A673 (cell line): ENCODE results near the gene CCDC171. TPM values are rescaled to one million over a fixed set of nuclear protein-coding genes. Genes with fewer than 3 reads are reported as not detected.

Experiments used
- BruUV-seq: library from RNA; stranded (reverse); fragments of 400-500 nt; replicated peaks from 2 replicates; lab custom pipeline; 2021; lab: Mats Ljungman, UMichigan
- CTCF ChIA-PET: fragments of 300-600 bp; sonication (Branson Sonifier 250); formaldehyde crosslinking; loops from one replicate; lab custom pipeline; 2022; ENCODE audit warnings: antibody characterized with exemption; lab: Charles Lee
- POLR2A ChIA-PET: fragments of 300-600 bp; sonication (Branson Sonifier 250); formaldehyde crosslinking; loops from one replicate; lab custom pipeline; 2022; ENCODE audit warnings: antibody characterized with exemption; ENCODE audit not compliant: low non-redundant PET; lab: Charles Lee
- DNase-seq: peaks from one replicate; pipeline ENCODE4 v3.0.0-alpha.2; 2015; ENCODE audit warnings: low spot score
- H3K27ac ChIP-seq: fragments of 200-600 bp; sonication (generic); 2 replicates; pipeline ENCODE4 v1.5.1; 2016; ENCODE audit warnings: mixed run types, low read depth, mild to moderate bottlenecking, mixed read lengths, antibody characterized with exemption, low read length; ENCODE audit not compliant: poor library complexity, severe bottlenecking
- H3K27me3 ChIP-seq: fragments of 200-600 bp; sonication (generic); replicated peaks from 2 replicates; pipeline ENCODE4 v1.6.1; 2017; ENCODE audit warnings: mixed run types, low read depth, mild to moderate bottlenecking, mixed read lengths, antibody characterized with exemption, low read length; ENCODE audit not compliant: insufficient read depth, poor library complexity
- H3K36me3 ChIP-seq: fragments of 200-600 bp; sonication (generic); 2 replicates; pipeline ENCODE4 v1.6.1; 2016; ENCODE audit warnings: mixed run types, mild to moderate bottlenecking, mixed read lengths, antibody characterized with exemption, low read length; ENCODE audit not compliant: insufficient read depth, poor library complexity, severe bottlenecking
- H3K4me1 ChIP-seq: fragments of 200-600 bp; sonication (generic); 2 replicates; pipeline ENCODE4 v1.6.1; 2017; ENCODE audit warnings: mixed run types, mild to moderate bottlenecking, mixed read lengths, antibody characterized with exemption, low read length; ENCODE audit not compliant: insufficient read depth, poor library complexity, severe bottlenecking
- H3K4me3 ChIP-seq: fragments of 200-600 bp; sonication (generic); 2 replicates; pipeline ENCODE4 v1.5.1; 2016; ENCODE audit warnings: low read depth, mixed run types, mild to moderate bottlenecking, mixed read lengths, low read length; ENCODE audit not compliant: poor library complexity, severe bottlenecking
- H3K9me3 ChIP-seq: fragments of 200-600 bp; sonication (generic); 2 replicates; pipeline ENCODE4 v1.6.1; 2016; ENCODE audit warnings: mixed run types, low read depth, mild to moderate bottlenecking, mixed read lengths, antibody characterized with exemption, low read length; ENCODE audit not compliant: poor library complexity, severe bottlenecking
- EZH2 ChIP-seq: fragments of 200-600 bp; sonication (generic); IDR thresholded peaks from 2 replicates; pipeline ENCODE4 v1.6.1; 2017; ENCODE audit warnings: borderline replicate concordance, low read depth, mild to moderate bottlenecking, mixed read lengths, antibody characterized with exemption, low read length; ENCODE audit not compliant: poor library complexity, severe bottlenecking
- intact Hi-C: fragments of 100-400 bp; cut with micrococcal nuclease; formaldehyde crosslinking; loops from one replicate; pipeline ENCODE4 v1.10.0; 2022; ENCODE audit not compliant: unreplicated experiment
- total RNA-seq: library from RNA; stranded (reverse); gene quantifications from 2 replicates; pipeline ENCODE4 v1.2.3, GENCODE V29; 2021
- TF ChIP-seq, protein P1 (sequence below): fragments of 300-800, 200-600 bp; sonication (generic); conservative IDR thresholded peaks from 2 replicates; pipeline ENCODE4 v1.5.1; 2017; ENCODE audit warnings: low read depth, mild to moderate bottlenecking, antibody characterized with exemption, low read length, moderate library complexity, mixed read lengths

Gene CCDC171
- total RNA-seq, 1 experiment from 2014 or later = 72.5 TPM

DNA sequence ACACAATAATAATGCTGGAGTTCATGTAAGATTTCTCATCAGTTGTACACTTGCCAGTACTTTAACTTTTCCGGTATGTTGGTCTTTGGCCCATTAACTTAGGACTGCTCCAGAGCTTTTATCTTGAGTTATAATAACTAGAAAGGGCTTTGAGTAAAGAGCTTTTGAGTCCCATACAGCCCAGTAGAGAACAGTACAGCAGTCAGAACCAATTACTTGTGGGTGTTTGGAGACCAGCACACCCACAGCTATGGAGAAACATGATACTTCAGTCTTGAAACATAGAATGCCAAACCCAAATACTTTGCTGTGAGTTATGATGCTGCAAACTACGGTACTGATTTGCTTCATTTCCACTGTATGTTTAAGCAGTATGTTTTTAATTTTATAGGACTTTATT is 374.3 kb downstream of the CCDC171 start:
- no peaks in the 10 kb centered on the region for H3K27me3 ChIP-seq
- no TSS peak for BruUV-seq
- H3K4me1 ChIP-seq = no peaks in the 10 kb centered on the region
- no peak for DNase-seq
- peaks cover 8% of the 10 kb centered on the region for H3K9me3 ChIP-seq
- no peak overlapping the region for H3K4me3 ChIP-seq
- ChIA-PET POLR2A (no interaction called here), CTCF (no interaction called here)
- H3K36me3 ChIP-seq = peaks cover 55% of the 10 kb centered on the region
- TF ChIP-seq, protein P1, sequence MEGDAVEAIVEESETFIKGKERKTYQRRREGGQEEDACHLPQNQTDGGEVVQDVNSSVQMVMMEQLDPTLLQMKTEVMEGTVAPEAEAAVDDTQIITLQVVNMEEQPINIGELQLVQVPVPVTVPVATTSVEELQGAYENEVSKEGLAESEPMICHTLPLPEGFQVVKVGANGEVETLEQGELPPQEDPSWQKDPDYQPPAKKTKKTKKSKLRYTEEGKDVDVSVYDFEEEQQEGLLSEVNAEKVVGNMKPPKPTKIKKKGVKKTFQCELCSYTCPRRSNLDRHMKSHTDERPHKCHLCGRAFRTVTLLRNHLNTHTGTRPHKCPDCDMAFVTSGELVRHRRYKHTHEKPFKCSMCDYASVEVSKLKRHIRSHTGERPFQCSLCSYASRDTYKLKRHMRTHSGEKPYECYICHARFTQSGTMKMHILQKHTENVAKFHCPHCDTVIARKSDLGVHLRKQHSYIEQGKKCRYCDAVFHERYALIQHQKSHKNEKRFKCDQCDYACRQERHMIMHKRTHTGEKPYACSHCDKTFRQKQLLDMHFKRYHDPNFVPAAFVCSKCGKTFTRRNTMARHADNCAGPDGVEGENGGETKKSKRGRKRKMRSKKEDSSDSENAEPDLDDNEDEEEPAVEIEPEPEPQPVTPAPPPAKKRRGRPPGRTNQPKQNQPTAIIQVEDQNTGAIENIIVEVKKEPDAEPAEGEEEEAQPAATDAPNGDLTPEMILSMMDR = no peak
- no peak overlapping the region for H3K27ac ChIP-seq
- intact Hi-C loops = no loop called here

DNA sequence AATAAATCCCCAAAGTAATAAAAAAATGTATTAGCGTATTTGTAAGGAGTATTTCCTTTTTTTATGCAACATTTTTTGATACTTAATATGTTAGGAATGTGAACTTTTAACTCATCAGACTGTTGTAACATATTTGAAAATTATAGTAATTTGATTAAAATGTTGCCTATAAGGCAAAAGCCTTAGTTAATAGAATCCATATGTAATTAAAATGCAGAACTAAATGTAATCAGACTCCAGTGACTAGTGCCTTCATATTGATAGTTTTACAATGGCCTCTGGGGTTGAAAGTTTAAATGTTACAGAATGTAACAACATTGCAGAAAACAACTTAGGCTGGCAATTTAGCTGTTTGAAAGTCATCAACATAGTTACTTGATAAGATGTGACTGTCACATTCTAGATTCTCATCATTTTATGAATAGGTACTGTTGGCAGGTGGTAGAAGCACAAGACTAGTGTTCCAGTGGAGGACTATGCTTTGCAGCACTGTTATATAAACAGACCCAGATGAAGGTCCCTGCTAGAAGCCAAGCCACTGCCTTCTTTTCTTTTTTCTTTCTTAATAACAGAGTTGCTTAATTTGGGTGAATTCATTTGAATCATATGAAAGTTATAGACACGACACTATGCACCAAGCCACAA is 382.9 kb downstream of the CCDC171 start:
- CTCF ChIA-PET = no interaction called here
- H3K27ac ChIP-seq = no peak overlapping the region
- TF ChIP-seq EZH2 = no peak
- H3K36me3 ChIP-seq = peaks cover 47% of the 10 kb centered on the region
- no TSS peak for BruUV-seq
- no peak overlapping the region for H3K4me3 ChIP-seq
- DNase-seq = no peak
- intact Hi-C loops = no loop called here
- no peaks in the 10 kb centered on the region for H3K27me3 ChIP-seq
- POLR2A ChIA-PET = no interaction called here
- H3K9me3 ChIP-seq = peaks cover 9% of the 10 kb centered on the region
- peaks cover 22% of the 10 kb centered on the region for H3K4me1 ChIP-seq

DNA sequence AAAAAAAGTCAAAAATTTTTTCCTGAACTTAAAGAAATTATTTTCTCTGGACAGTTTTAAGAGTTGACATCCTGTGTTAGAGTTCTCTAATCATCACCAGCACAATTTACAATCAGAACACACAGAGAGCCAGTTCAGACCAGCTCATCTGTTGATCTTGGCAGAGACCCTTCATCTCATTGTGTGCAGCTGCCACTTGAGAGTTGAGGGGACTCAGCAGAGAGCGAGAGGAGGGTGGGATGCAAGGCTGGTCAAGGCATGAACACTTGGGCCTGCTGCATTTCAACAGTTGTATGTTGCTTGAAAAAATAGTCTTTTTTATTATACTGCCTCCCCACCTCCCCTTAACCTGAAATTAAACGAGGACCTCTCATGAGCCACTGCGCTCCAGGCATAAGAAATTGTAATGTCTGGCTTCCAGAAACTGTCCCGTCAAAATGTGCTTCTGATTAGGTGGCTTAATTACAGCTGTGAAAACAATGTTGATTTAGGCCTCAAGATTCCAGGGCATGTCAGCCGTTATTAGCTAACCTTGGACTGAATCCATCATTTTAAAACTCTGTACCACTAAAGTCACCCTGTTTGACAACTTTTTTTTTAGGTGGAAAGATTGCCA is 383.6 kb downstream of the CCDC171 start:
- Histone ChIP-seq H3K36me3 (peaks cover 43% of the 10 kb centered on the region), H3K4me1 (peaks cover 22% of the 10 kb centered on the region), H3K4me3 (no peak overlapping the region), H3K27me3 (no peaks in the 10 kb centered on the region), H3K27ac (no peak overlapping the region), H3K9me3 (peaks cover 8% of the 10 kb centered on the region)
- CTCF ChIA-PET = no interaction called here
- intact Hi-C loops = no loop called here
- POLR2A ChIA-PET = no interaction called here
- TF ChIP-seq, protein P1 = no peak
- TF ChIP-seq EZH2 = no peak
- no TSS peak for BruUV-seq
- peak; percentile 10 for DNase-seq
